Measurements from ENCODE around the gene WDR45.
"Not testable (repeated sequence)": the region's sequence is repeated elsewhere in the genome, so short reads cannot be mapped to it uniquely, and the experiment has no call there.

WDR45 gene

DNA sequence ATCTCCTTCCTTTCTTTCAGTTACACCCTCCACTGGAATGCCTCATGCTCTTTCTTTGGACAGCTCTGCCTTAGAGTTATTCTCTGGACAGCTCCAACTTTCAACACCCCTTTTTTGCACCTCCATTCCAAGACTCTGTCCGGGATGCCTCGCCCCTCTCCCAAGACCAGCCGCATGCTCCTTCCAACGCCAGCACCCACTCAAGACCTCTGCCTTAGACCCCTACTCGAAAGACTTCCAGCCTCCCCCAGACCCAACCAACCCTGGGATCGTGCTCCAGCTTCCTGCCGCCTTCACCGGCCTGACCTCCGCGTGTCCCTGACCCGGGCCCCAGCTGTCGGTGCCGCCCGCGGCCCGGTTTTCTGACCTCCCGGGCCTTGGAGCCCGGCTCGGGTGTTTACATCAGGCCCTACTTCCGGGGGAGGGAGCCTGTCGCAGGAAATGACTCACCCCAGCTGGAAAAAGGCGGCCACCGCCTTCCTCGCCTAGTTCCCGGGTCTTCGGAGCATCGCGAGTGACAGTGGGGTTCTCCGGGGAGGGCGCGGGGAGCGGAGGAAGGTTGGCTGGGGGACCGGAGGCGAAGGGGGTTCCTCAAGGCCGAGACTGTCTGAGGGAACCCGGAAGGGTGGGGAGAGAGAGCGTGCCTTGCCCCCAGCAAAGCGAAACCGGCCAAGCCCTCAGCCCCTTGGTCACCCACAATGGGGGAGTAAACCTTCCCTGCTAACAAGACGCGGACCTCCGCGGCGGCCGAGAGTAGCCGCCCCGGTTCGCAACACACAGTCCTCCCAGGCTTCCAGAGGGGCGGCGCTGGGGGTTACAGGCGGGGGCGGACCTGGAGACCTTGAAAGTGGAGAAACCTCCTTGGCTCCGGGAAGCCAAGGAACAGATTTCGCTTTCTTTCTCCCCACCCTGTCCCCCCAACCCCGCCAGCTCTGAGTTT, at the start of gene WDR45:
Gene WDR45 (minus strand): TSS at position 399 of the 940 bp plus-strand sequence. CDS start 1,792 bp downstream, outside the sequence.
- peak; percentile 84 for DNase-seq (ENCODE audit: low spot score)

- DNase-seq (ENCODE audit: low spot score) = no peak
These were observed 49.7 kb upstream of the WDR45 start for GRCh38 chrX:49129427-49129826.

DNA sequence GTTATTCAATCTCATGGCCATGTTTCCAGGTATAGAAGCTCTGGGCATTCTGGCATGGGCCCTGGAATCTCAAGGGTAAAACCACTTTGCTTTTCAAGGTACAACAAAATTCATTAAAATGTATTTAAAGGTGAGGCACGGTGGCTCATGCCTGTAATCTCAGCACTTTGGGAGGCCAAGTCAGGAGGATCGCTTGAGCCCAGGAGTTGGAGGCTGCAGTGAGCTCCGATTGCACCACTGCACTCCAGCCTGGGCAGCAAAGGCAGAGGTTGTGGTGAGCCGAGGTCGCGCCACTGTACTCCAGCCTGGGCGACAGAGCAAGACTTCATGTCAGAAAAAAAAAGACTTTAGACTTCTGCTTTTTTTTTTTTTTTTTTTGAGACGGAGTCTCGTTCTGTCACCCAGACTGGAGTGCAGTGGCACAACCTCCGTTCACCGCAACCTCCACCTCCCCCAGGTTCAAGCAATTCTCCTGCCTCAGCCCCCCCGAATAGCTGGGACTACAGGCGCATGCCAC, 48.1 kb upstream of the WDR45 start:
- not testable (repeated sequence) for DNase-seq (ENCODE audit: low spot score)

DNA sequence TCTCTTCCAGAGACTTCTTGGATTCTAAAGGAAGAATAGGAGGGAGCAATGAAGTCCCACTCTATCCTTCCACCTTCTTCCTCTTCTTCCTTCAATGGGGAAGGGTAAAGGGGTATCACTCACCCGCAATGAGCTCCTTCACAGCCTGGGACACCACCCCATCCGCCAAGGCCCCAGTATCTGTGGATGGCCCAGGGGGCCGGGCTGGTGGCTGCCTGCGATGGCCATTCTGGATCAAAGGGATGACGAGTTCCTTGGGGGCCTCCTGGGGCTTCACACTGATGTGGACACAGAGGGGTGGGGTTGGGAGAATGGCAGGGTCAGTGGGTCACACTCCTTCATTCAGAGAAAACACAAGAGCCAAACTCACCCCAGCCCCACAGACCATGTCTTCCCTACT, 42.8 kb upstream of the WDR45 start:
- no peak for DNase-seq (ENCODE audit: low spot score)

GRCh38 chrX:49120091-49120490, 40.4 kb upstream of the WDR45 start:
- no peak for DNase-seq (ENCODE audit: low spot score)

- DNase-seq (ENCODE audit: low spot score) = no peak
These were observed 37.9 kb upstream of the WDR45 start for GRCh38 chrX:49117581-49117980.

GRCh38 chrX:49116716-49117115, 37.0 kb upstream of the WDR45 start:
- DNase-seq (ENCODE audit: low spot score) = no peak

DNA sequence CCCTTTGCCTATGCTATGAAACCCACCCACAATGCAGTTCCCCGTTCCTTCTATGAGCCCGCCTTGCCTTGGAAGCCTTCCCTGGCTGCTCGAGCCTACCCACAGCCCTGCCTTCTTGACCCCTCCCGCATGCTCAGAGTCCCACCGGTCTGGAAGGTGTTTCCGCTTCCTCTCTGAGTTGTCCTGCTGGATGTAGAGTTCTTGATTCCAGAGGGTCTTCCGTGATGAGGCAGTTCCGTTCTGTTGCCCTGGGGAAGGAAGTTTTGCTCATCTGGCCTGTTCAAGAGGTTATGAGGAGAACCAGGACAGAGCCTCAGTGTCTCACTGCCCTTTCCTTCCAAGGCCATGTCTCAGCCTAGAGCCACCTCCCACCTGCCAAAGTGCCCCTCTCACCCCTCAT, 36.4 kb upstream of the WDR45 start:
- no peak for DNase-seq (ENCODE audit: low spot score)

DNA sequence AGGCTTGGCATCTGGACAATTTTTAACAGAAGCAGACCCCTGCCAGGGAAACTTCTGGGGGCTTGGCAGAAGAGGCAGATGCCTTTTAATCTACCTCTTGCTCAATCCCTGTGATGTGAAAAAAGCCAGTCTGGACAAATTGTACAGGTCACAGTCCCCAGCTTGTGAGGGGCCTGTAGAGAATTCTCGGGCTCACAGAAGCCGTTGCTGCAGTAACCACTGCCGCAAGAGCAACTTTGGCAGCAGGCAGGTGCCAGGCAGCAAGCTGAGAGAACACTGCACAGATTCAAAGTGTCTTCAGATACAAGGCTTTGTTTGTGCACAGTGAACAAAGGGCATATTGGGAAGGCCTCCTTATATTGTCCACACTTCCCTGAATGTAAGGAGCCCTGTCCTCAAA, 32.1 kb upstream of the WDR45 start:
- no peak for DNase-seq (ENCODE audit: low spot score)

- no peak for DNase-seq (ENCODE audit: low spot score)
These were observed 30.7 kb upstream of the WDR45 start for GRCh38 chrX:49110417-49110816.

DNA sequence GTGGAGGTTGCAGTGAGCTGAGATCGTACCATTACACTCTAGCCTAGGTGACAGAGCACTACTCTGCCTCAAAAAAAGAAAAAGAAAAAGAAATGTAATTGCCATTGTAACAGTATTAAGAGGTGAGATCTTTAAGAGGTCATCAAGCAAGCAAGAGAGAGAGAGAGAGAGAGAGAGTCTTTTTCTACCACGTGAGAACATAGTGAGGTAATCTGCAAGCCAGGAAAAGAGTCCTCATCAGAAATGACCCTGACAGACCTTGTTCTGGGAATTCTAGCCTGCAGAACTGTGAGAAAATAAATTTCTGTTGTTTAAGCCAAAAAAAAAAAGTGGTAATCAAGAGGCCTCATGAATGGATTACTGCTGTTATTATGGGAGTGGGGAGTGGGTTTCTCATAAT, 29.0 kb upstream of the WDR45 start:
- DNase-seq (ENCODE audit: low spot score) = no peak

DNA sequence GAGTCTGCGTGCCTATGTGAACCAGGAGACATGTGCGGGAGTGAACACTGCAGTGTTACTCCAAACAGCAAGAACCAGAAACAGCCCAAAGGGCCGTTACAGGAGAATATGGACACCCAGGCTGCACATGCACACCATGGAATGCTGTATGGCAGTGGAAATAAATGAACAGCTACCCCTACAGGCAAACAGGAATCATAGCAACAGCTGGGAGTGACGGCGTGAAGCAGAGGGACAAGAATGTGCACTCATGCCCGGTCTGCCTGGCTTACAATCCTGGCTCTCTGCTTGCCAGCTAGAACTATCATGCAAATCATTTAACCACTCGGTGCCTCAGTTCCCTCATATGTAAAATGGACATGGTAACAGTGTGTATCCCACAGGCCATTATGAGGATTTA, 27.2 kb upstream of the WDR45 start:
- DNase-seq (ENCODE audit: low spot score) = peak; percentile 67

DNA sequence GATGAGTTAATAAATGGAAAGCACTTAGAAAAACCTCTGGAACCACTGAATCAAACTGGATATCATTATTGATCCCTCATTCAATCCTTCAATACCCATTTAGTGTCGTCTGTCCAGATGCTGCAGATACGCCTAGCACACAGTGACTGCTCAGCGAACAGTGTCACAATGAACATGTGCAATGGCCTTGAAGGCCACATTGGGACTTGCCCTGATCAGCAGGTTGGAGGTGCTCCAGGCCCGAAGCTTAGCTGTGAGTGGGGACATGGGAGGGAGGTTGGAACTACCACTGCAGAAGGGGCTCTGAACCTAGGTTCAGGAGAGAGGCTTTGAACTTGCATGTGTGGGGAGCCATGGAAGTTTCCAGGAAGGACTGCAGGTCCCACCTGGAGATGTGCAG, 26.6 kb upstream of the WDR45 start:
- no peak for DNase-seq (ENCODE audit: low spot score)

- no peak for DNase-seq (ENCODE audit: low spot score)
These were observed 23.9 kb upstream of the WDR45 start for GRCh38 chrX:49103637-49104036.

DNA sequence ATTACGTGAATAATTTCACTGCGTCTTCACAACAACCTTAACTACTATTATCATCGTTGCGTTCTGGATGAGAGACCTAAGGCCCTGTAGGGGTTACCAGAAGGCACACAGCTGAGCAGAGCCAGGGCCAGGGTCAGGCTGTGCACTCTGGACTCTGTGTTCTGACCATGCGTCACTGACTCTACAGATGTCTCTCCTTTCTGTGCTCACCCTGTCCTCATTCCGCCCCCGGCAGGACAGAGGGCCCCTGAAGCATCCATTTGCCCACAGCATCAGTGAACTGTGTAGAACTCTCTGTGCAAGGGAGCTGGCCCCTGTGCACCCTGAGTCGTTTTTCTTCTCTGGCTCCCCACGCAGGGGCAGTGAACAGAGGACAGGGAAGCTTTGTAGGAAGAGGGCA, 22.5 kb upstream of the WDR45 start:
- DNase-seq (ENCODE audit: low spot score) = no peak

GRCh38 chrX:49101629-49101984, 21.9 kb upstream of the WDR45 start:
- DNase-seq (ENCODE audit: low spot score) = no peak

- peak; percentile 98 for DNase-seq (ENCODE audit: low spot score)
These were observed 21.3 kb upstream of the WDR45 start for GRCh38 chrX:49100704-49101628.

DNA sequence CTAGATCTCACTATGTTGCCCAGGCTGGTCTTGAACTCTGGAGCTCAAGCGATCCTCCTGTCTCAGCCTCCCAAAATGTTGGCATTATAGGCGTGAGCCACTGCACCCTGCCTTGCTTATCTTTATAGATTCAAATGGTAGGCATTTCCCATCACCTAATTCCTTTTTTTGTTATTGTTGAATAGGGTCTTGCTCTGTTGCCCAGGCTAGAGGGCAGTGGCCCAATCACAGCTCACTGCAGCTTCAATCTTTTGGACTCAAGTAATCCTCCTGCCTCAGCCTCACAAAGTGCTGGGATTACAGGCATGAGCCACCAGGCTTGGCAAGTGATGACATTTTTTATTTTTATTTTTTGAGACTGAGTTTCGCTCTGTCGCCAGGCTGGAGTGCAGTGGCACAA, 16.7 kb upstream of the WDR45 start:
- no peak for DNase-seq (ENCODE audit: low spot score)

DNA sequence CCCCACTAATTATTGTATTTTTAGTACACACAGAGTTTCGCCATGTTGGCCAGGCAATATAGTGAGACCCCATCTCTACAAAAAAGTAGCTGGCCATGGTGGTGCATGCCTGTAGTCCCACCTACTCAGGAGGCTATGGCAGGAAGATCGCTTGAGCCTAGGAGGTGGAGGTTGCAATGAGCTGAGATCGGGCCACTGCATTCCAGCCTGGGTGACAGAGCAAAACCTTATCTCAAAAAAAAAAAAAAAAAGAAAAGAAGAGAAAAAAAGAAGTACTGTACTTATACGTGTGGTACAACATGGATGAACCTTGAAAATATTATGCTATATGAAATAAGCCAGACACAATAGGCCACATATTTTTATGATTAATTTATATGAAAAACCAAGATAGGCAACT, 9.9 kb upstream of the WDR45 start:
- DNase-seq (ENCODE audit: low spot score) = no peak

DNA sequence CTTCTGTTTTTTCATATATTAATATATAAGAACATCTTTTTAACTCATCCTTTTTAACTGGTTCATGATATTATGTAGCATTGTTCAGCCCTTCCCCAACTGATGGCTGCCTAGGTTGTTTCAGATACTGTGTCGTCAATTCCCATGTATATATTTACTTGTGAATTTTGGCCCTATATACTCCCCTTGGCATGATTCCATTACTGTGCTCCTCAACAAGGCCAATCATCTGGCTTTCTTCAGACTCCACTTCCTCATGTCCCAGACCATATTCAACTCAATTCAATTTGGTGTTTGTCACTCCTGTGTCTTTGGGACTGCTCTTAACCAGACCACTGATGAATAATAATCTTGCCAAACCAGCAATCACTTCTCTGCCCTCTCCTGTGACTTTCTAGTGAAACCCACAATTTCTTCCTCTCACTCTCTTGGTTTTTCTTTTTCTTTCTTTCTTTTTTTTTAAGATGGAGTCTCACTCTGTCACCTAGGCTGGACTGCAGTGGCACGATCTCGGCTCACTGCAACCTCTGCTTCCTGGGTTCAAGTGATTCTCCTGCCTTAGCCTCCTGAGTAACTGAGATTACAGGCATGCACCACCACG, 2.7 kb upstream of the WDR45 start:
- no peak for DNase-seq (ENCODE audit: low spot score)

- DNase-seq (ENCODE audit: low spot score) = no peak
These were observed 1.7 kb downstream of the WDR45 start for GRCh38 chrX:49077941-49078340.

DNA sequence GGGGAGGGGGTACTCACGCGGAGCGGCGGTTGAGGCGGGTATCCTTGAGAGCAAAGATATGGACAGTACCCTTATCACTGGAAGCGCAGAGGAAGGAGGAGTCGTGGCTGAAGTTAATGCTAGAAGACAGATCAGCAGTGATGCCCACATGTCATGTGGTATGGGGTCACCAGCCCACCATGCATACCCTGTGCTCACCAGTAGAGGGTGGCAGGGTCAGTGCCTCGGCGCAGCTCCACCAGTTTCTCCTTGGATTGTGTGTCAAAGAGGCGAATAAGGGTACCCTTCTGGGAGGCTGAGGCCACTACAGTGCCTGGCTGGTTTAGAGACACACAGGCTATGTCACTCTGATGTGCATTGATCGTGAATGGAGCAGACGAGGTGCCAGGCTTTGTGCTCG, 4.3 kb downstream of the WDR45 start:
- no peak for DNase-seq (ENCODE audit: low spot score)
